Suprapubic skin (tissue), 4 donors: Measurements from ENCODE around the gene KPNA6. TPM values are rescaled to one million over a fixed set of nuclear protein-coding genes. Genes with fewer than 3 reads are reported as not detected.

ENCODE experiments used
- DNase-seq, 2 donors: peaks; one replicate each; pipeline ENCODE4 v3.0.0-alpha.2; 2019; ENCODE audit warnings: low spot score in 2 of 2
- H3K27ac ChIP-seq: fragments of 200-600 bp; sonication (generic); one replicate; pipeline ENCODE4 v1.5.1; 2019
- H3K27me3 ChIP-seq: fragments of 200-600 bp; sonication (generic); one replicate; pipeline ENCODE4 v1.5.1; 2019
- H3K36me3 ChIP-seq: fragments of 200-600 bp; sonication (generic); one replicate; pipeline ENCODE4 v1.5.1; 2019
- H3K4me1 ChIP-seq: fragments of 200-600 bp; sonication (generic); one replicate; pipeline ENCODE4 v1.5.1; 2019
- H3K4me3 ChIP-seq: fragments of 200-600 bp; sonication (generic); one replicate; pipeline ENCODE4 v1.5.1; 2019; ENCODE audit warnings: mild to moderate bottlenecking
- H3K9me3 ChIP-seq: fragments of 200-600 bp; sonication (generic); one replicate; pipeline ENCODE4 v1.5.1; 2019
- CTCF ChIP-seq, 2 donors: fragments of 200-600 bp in 1 of 2; fragments of 450-650 bp in 1 of 2; sonication (generic) in 1 of 2; IDR thresholded peaks; one replicate each; pipeline ENCODE4 v1.5.1; 2016 to 2019; ENCODE audit warnings: antibody characterized with exemption in 2 of 2, mild to moderate bottlenecking in 1 of 2, moderate library complexity in 1 of 2
- EP300 ChIP-seq: sonication (generic); formaldehyde crosslinking; IDR thresholded peaks from one replicate; pipeline ENCODE4 v1.6.1; 2017; ENCODE audit warnings: antibody characterized with exemption
- POLR2A ChIP-seq, 2 donors: fragments of 450-650 bp; IDR thresholded peaks; one replicate each; pipeline ENCODE4 v1.6.1; 2017; ENCODE audit warnings: antibody characterized with exemption in 2 of 2, mild to moderate bottlenecking in 2 of 2, moderate library complexity in 2 of 2
- POLR2AphosphoS5 ChIP-seq, 3 donors: sonication (generic); formaldehyde crosslinking; IDR thresholded peaks; one replicate each; pipeline ENCODE4 v1.6.1; 2017; ENCODE audit warnings: antibody characterized with exemption in 3 of 3
- WGBS: methylation state at CpG from one replicate; pipeline ENCODE4 v1.1.5; 2018; 5-methylcytosine and 5-hydroxymethylcytosine counted together
- total RNA-seq, 4 donors: library from RNA; depleted of rRNA; stranded (reverse); fragments of >200 nt; gene quantifications; one replicate each; pipeline ENCODE4 v1.1.0, GENCODE V29; 2016

The KPNA6 gene
- total RNA-seq, 4 donors from 2014 or later: 42.4 to 52.3 (median 46.5) TPM

GRCh38 chr1:32100807-32101708 is 6.8 kb upstream of the KPNA6 start:
- no peak for DNase-seq
- Histone ChIP-seq H3K27me3 (no peaks in the 10 kb centered on the region), H3K36me3 (peaks cover 49% of the 10 kb centered on the region), H3K4me1 (no peaks in the 10 kb centered on the region), H3K9me3 (no peaks in the 10 kb centered on the region), H3K27ac (no peak overlapping the region), H3K4me3 (no peak overlapping the region)
- WGBS: 89% methylated on average over 9 of the region's 9 CpGs
- TF ChIP-seq EP300: no peak
- no peak for TF ChIP-seq CTCF (IDR thresholded peaks at IDR 0.05)
- TF ChIP-seq POLR2A (IDR thresholded peaks at IDR 0.05): no peak
- no peak for TF ChIP-seq POLR2AphosphoS5 (IDR thresholded peaks at IDR 0.05)

GRCh38 chr1:32104127-32104526 is 3.7 kb upstream of the KPNA6 start:
- TF ChIP-seq CTCF (IDR thresholded peaks at IDR 0.05) (no peak), POLR2A (IDR thresholded peaks at IDR 0.05) (no peak), EP300 (no peak), POLR2AphosphoS5 (IDR thresholded peaks at IDR 0.05) (no peak)
- Histone ChIP-seq H3K4me1 (peaks cover 3% of the 10 kb centered on the region), H3K27ac (no peak overlapping the region), H3K36me3 (peaks cover 21% of the 10 kb centered on the region), H3K9me3 (no peaks in the 10 kb centered on the region), H3K27me3 (no peaks in the 10 kb centered on the region), H3K4me3 (no peak overlapping the region)
- 85% methylated on average over 4 of the region's 4 CpGs for WGBS
- no peak for DNase-seq

GRCh38 chr1:32105338-32105737 is 2.5 kb upstream of the KPNA6 start:
- H3K36me3 ChIP-seq: peaks cover 12% of the 10 kb centered on the region
- no peak overlapping the region for H3K4me3 ChIP-seq
- H3K4me1 ChIP-seq: peaks cover 16% of the 10 kb centered on the region
- TF ChIP-seq POLR2A (IDR thresholded peaks at IDR 0.05) (no peak), EP300 (no peak), POLR2AphosphoS5 (IDR thresholded peaks at IDR 0.05) (no peak), CTCF (IDR thresholded peaks at IDR 0.05) (no peak)
- H3K27ac ChIP-seq: no peak overlapping the region
- DNase-seq: no peak
- no peaks in the 10 kb centered on the region for H3K9me3 ChIP-seq
- H3K27me3 ChIP-seq: no peaks in the 10 kb centered on the region
- 43% methylated on average over 1 of the region's 1 CpG for WGBS

GRCh38 chr1:32106663-32107275 is 1.1 kb upstream of the KPNA6 start:
- Histone ChIP-seq H3K27me3 (no peaks in the 10 kb centered on the region), H3K4me1 (peaks cover 30% of the 10 kb centered on the region), H3K4me3 (no peak overlapping the region), H3K36me3 (peaks cover 11% of the 10 kb centered on the region), H3K9me3 (no peaks in the 10 kb centered on the region), H3K27ac (no peak overlapping the region)
- WGBS: 91% methylated on average over 9 of the region's 9 CpGs
- DNase-seq: no peak
- TF ChIP-seq POLR2A (IDR thresholded peaks at IDR 0.05): no peak
- no peak for TF ChIP-seq CTCF (IDR thresholded peaks at IDR 0.05)
- TF ChIP-seq POLR2AphosphoS5 (IDR thresholded peaks at IDR 0.05): no peak
- TF ChIP-seq EP300: no peak

- 66% methylated on average over 2 of the region's 2 CpGs for WGBS
- no peak for TF ChIP-seq POLR2AphosphoS5 (IDR thresholded peaks at IDR 0.05)
- TF ChIP-seq EP300: no peak
- TF ChIP-seq CTCF (IDR thresholded peaks at IDR 0.05): no peak
- no peak for DNase-seq
- peaks cover 51% of the 10 kb centered on the region for H3K4me1 ChIP-seq
- no peak overlapping the region for H3K4me3 ChIP-seq
- H3K9me3 ChIP-seq: no peaks in the 10 kb centered on the region
- H3K27ac ChIP-seq: no peak overlapping the region
- H3K36me3 ChIP-seq: no peaks in the 10 kb centered on the region
- no peaks in the 10 kb centered on the region for H3K27me3 ChIP-seq
These were observed 3.3 kb downstream of the KPNA6 start for GRCh38 chr1:32111040-32111623.
